Activated CD8-positive, alpha-beta memory T cell treated with anti-CD3 and anti-CD28 coated beads for 36 hours (primary cell): Measurements from ENCODE around the gene OR51B5. TPM values are rescaled to one million over a fixed set of nuclear protein-coding genes. Genes with fewer than 3 reads are reported as not detected.
"Not testable (repeated sequence)": the region's sequence is repeated elsewhere in the genome, so short reads cannot be mapped to it uniquely, and the experiment has no call there.

Source experiments
- CTCF ChIA-PET: fragments of 350-600 bp; sonication (Branson Sonifier 250); formaldehyde crosslinking; loops from one replicate; lab custom pipeline; 2021; ENCODE audit warnings: antibody characterized with exemption; lab: Charles Lee
- POLR2A ChIA-PET: fragments of 350-600 bp; sonication (Branson Sonifier 250); formaldehyde crosslinking; loops from one replicate; lab custom pipeline; 2021; ENCODE audit warnings: antibody characterized with exemption; lab: Charles Lee
- total RNA-seq, 2 experiments: library from RNA; stranded (reverse); gene quantifications; one replicate each; pipeline ENCODE4 v1.2.3, GENCODE V29; 2021

The OR51B5 gene
- total RNA-seq, 2 experiments from 2014 or later: not detected

DNA sequence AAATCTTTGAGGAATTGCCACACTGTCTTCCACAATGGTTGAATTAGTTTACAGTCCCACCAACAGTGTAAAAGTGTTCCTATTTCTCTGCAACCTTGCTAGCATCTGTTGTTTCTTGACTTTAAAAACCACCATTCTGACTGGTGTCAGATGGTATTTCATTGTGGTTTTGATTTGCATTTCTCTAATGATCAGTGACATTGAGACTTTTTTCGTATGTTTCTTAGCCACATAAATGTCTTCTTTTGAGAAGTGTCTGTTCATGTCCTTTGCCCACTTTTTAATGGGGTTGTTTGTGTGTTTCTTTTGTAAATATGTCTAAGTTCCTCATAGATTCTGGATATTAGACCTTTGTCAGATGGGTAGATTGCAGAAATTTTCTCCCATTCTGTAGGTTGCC is 6.1 kb downstream of the OR51B5 start:
- POLR2A ChIA-PET, CTCF ChIA-PET: not testable (repeated sequence)

DNA sequence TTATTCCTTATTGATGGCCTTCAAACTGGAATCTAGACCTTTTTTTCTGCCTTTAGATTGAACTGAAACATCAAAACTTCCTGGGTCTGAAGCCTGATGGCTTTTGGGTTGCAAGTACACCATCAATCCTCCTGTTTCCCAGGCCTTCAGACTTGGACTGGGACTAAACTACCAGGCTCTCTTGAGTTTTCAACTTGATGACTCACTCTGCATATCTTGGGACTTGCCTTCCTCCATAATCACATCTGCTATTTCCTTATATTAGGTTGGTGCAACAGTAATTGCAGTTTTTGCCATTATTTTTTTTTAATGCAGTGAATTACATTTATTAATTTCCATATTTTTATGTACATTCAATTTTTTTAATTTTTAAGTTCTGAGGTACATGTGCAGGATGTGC is 7.0 kb downstream of the OR51B5 start:
- ChIA-PET POLR2A (no interaction called here), CTCF (no interaction called here)

DNA sequence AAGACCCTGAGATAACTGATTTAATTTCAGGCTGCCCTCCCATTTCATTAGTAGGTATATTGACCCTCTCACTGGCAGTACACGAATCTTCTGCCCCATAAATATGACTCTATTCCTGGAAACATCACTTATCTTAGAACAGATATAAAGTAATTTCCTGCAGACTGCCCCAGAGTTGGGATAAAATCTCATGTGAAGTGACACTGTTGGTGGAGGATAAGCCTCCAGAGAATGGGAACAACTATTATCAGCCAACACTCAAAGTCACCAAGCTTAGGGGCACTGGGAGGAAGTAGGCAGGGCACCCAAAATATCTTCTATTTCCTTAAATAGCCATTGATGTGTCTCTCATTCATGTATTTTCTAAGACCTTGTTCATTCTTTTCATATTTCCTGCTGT is 8.2 kb downstream of the OR51B5 start:
- CTCF ChIA-PET: no interaction called here
- POLR2A ChIA-PET: interaction anchor here (0.6 kb wide), 1 partner anchor 180 kb away, joined by 3 read pairs; no protein-coding TSS in a partner anchor

DNA sequence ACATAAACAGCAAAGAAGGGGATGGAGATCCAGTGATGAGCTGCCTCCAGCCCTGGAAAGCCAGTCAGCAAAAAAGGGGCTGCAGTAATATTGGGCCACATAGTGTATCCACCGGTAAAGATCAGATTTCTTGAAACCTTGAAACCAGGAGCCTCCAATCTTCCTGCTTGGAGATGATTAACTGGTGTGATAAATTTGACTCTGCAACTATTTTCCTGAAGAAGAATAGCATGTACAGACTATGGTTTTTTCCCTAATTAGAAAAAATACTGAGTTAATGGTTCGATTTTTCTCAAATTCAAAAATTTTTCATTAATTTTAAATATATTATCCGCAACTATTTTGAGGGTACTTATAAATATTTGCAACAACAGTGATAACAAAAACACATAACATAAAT is 19.1 kb downstream of the OR51B5 start, which contains the start of gene OR51B2:
OR51B2 (minus strand) TSS at position 101 of the 400 bp plus-strand sequence; CDS start at position 101, 0 bp downstream.
- CTCF ChIA-PET: no interaction called here
- POLR2A ChIA-PET: no interaction called here

DNA sequence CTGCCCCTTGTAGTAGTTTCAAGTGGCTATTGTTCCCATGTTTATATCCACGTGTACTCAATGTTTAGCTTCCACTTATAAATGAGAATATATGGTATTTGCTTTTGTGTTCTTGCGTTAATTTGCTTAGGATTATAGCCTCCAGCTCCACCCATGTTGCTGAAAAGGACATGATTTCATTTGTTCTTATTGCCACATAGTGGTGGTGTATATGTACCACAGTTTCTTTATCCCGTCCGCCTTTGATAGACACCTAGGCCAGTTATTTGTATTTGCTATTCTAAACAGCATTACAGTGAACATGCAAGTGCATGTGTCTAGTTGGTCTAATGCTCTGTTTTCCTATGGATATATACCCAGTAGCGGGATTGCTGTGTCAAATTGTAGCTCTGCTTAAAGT is 26.0 kb downstream of the OR51B5 start:
- POLR2A ChIA-PET: no interaction called here
- CTCF ChIA-PET: no interaction called here

DNA sequence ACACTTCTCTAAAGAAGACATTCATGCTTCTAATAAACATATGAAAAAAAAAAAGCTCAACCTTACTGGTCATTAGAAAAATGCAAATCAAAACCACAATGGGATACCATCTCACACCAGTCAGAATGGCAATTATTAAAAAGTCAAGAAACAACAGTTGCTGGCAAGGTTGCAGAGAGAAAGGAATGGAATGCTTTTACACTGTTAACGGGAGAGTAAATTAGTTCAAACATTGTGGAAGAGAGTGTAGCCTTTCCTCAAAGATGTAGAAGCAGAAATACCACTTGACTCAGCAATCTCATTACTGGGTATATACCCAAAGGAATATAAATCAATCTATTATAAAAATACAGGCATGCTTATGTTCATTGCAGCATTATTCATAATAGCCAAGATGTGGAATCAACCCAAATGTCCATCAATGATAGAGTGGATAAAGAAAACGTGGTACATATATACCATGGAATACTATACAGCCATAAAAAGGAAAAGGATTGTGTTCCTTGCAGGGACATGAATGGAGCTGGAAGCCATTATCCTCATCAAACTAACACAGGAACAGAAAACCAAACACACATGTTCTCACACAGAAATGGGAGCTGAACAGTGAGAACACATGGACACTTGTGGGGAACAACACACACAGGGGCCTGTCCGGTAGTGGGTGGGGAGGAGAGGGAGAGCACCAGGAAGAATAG is 29.8 kb downstream of the OR51B5 start:
- POLR2A ChIA-PET: not testable (repeated sequence)

DNA sequence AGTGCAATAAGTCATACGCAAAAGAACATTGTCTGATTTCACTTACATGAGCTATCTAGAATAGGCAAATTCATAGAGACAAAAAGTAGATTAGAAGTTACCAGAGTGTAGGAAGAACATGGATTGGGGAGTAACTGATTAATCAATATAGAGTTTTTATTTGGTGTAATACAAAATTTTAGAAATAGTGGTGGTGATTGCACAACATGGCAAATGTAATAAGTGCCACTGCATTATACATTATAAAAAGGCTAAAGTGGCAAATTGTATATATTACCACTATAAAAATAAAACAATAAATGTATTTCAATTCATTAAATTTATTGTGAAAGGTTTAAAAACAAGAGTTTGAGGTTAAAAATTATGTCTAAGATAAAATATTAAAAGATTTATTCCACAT is 32.9 kb downstream of the OR51B5 start:
- CTCF ChIA-PET: no interaction called here
- POLR2A ChIA-PET: no interaction called here

More for the DNA sequence above, 29.8 kb downstream of the OR51B5 start:
- CTCF ChIA-PET: not testable (repeated sequence)

DNA sequence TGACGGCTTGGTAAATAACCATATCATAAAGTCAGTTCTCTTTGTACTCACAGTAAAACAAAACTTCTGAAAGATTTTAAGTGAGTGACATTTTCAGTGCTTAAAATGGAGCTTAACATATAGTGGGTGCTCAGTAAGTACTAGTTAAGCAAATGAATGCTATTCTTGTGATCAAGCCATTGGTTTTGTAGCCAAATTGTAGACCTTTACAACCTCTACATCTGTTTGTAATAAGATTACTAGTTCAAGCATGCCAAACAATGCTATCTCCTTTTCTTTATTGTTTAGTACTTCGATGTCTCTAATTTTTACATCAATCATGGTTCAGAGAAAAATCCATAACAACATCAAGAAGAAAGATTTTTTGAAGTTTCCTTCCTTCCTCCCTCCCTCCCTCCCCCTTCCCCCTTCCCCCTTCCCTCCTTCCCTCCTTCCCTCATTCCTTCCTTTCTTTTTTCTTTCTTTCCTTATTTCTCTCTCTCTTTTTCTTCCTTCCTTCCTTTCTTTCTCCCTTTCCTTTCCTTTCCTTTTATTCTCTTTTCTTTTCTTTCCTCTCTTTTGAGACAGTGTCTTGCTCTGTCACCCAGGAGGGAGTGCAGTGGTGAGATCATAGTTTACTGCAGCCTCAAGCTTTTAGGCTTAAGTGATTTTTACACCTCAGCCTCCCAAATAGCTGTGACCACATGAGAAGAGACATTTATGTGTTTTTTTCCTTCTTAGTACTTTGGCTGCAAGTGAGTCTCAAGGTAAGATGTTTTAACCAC is 35.9 kb downstream of the OR51B5 start:
- ChIA-PET POLR2A (no interaction called here), CTCF (no interaction called here)

DNA sequence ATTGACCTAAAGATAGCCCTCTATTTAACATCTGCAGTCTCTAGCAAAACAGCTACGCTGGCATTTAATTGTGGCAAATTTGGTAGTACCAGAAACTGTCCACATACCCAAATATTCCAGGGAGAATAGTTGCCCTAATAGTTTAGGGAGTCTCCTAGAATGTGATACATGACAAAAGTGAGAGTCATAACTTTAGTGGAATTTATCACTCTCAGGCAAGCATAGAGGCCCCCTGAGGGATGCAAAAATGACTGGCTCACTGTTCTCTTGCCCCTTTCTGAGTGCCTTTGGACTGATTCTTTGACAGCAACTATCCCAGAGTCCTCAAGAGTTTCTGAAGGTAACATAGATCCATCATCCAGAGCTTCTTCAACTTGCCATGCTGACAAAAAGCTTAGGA is 39.3 kb downstream of the OR51B5 start:
- ChIA-PET CTCF (no interaction called here), POLR2A (no interaction called here)

DNA sequence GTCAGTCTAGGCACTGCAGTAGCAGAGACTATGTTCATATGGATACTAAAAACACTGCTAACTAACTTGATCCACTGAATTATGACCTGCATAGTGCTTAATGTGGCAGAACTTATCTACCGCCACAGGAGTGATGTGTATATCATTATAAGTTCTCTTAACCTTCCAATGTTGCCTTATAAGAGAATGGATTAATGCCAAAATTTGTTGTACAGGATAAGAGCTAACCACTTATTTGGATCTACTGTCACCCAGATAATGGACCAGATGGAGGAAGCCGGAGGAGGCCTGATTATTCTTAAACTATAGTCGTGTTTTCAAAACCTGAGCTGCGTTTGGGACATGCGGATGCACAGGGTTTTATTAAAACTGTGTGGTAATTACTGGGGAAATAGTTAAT is 39.7 kb downstream of the OR51B5 start:
- CTCF ChIA-PET: no interaction called here
- POLR2A ChIA-PET: no interaction called here

DNA sequence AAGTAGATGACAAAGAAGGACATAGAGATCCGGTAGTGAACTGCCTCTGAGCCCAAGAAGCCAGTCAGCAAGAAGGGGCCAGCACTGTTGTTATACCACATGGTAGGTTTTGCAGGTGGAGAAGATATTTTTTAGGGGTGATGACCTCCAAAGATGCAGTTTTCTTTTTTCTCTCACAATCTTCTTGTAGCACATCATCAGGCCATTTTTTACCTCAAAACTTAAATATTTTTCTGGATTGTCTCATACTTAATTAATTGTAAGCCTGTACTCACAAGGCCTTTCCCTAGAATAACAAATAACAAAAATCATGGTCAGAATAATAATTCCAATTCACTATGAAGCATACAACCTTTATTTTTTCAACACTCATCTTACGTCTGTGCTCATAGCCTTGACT is 41.5 kb downstream of the OR51B5 start, which contains the start of gene OR51B4:
OR51B4 (minus strand) TSS at position 101 of the 400 bp plus-strand sequence; CDS start at position 101, 0 bp downstream.
- CTCF ChIA-PET: no interaction called here
- POLR2A ChIA-PET: no interaction called here

DNA sequence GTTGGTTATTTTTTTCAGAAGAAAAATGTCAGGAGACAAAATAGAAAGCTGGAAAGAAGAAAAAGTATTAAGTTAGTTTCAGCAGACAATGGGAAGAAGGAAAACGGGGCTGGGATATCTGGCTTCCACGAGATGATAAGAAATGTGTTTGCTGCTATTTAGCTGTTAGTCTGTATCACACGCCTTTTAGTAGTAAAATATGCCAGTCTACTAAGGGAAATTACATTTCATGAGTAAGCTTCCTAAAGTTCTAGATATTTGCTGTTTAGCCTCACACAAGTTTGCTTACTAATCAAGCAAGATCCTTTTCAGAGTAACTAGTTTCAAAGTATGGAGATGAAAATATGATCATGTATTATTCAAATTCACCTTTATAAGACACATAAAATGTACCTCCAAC is 43.1 kb downstream of the OR51B5 start:
- ChIA-PET POLR2A (no interaction called here), CTCF (no interaction called here)

DNA sequence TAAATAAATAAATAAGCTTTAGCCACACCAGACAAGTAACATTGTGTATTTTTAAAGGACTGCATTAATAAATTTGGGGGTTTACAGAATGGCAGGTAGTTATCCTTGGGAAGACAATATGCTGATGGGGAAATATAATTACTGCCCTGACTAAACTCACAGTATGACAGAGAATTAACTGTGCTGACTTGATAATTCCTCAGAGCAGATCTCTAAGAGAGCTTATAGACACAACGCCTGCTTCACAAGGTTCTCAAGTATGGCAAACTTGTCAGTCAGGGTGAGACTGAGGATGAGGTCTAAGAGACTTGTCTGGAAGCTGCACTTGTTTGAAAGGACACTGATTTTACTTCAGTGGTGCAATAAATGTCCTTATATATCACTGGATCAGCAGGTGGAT is 44.9 kb downstream of the OR51B5 start:
- ChIA-PET POLR2A (no interaction called here), CTCF (no interaction called here)

DNA sequence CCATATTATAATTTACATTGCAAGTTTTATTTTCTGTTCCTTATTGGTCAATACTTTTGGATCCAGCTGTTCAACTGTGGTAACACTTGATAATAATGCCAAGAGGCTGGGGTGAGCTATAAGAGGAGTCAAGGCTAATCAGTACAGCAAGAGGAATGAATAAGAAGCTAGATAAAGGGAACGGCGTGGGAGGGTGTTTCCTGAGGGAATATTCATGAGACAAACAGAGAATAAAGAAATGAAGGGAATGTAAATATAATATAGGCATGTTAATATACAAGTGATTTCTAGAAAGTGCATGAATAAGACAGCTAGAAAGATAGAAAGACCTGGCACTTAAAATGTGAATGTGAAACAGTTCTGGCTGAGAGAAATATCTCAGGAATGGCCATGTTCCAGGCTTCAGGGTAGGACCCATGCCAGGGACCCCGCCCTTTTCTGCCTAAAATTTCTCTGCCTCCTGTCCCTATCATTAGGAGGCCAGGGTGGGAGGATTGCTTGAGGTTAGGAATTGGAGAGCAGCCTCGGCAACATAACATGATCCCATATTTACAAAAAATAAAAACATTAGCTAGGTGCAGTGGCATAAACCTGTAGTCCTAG is 45.5 kb downstream of the OR51B5 start:
- CTCF ChIA-PET: no interaction called here

DNA sequence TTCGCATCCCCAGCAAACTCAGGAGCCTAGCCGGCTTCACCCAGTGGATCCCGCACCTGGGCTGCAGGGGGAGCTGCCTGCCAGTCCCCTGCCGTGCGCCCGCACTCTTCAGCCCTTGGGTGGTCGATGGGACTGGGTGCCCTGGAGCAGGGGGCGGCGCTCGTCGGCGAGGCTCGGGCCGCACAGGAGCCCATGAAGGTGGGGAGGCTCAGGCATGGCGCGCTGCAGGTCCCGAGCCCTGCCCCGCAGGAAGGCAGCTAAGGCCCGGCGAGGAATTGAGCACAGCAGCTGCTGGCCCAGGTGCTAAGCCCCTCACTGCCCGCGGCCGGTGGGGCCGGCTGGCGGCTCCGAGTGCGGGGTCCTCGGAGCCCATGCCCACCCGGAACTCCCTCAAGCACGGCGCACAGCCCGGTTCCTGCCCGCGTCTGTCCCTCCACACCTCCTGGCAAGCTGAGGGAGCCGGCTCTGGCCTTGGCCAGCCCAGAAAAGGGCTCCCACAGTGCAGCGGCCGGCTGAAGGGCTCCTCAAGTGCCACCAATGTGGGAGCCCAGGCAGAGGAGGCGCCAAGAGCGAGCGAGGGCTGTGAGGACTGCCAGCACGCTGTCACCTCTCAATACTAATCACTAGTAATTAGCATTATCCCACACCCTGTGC is 48.9 kb downstream of the OR51B5 start:
- CTCF ChIA-PET, POLR2A ChIA-PET: not testable (repeated sequence)

More for the DNA sequence above, 45.5 kb downstream of the OR51B5 start:
- POLR2A ChIA-PET: no interaction called here

DNA sequence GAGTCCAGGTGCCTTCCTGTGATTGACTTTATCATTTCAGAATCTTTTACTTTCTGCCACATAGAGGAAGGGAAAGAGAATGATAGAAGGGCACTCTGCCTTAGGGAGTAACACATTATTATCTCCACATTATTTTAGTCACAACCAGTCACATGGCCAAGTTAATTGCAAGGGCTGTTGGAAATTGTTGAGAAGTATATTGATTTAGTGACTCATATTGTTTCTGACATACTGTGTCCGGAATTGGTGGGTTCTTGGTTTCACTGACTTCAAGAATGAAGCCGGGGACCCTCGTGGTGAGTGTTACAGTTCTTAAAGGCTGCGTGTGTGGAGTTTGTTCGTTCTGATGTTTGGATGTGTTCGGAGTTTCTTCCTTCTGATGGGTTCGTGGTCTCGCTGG is 50.3 kb downstream of the OR51B5 start:
- ChIA-PET CTCF (no interaction called here), POLR2A (no interaction called here)
